Neutrophil (primary cell): ENCODE results near the gene TTC19.

Experiments used
- H3K27ac ChIP-seq: fragments of 200-600 bp; sonication (generic); 2 replicates; pipeline ENCODE4 v1.5.1; 2016; ENCODE audit warnings: mild to moderate bottlenecking, moderate library complexity
- H3K27me3 ChIP-seq: fragments of 200-600 bp; sonication (generic); 2 replicates; pipeline ENCODE4 v1.6.0; 2016; ENCODE audit warnings: mild to moderate bottlenecking
- H3K36me3 ChIP-seq: fragments of 200-600 bp; sonication (generic); 2 replicates; pipeline ENCODE4 v1.5.1; 2017
- H3K4me1 ChIP-seq, 2 experiments: fragments of 200-600 bp in 1 of 2; sonication (generic) in 1 of 2; 1 replicate in 1 of 2; 2 replicates in 1 of 2; pipeline versions ENCODE4 v1.5.1 to v1.6.1; 2013 to 2016; ENCODE audit warnings: low read depth in 1 of 2, low read length in 1 of 2, mild to moderate bottlenecking in 1 of 2, moderate library complexity in 1 of 2; ENCODE audit not compliant: control insufficient read depth in 1 of 2, insufficient read depth in 1 of 2
- H3K4me3 ChIP-seq, 2 experiments: fragments of 200-600 bp in 1 of 2; sonication (generic) in 1 of 2; 1 replicate in 1 of 2; 2 replicates in 1 of 2; pipeline ENCODE4 v1.5.1; 2013 to 2016; ENCODE audit warnings: low read depth in 1 of 2, low read length in 1 of 2, mild to moderate bottlenecking in 1 of 2, moderate library complexity in 1 of 2
- H3K9me3 ChIP-seq: fragments of 200-600 bp; sonication (generic); 2 replicates; pipeline ENCODE4 v1.5.1; 2016
- CTCF ChIP-seq: fragments of 200-600 bp; sonication (generic); IDR thresholded peaks from 2 replicates; pipeline ENCODE4 v1.5.1; 2016; ENCODE audit warnings: antibody characterized with exemption

Gene TTC19

GRCh38 chr17:15955793-15956541 lies 43.7 kb upstream of the TTC19 start:
- H3K9me3 ChIP-seq, result no peaks in the 10 kb centered on the region
- no peak overlapping the region for H3K27ac ChIP-seq
- H3K36me3 ChIP-seq, result no peaks in the 10 kb centered on the region
- no peak overlapping the region for H3K4me3 ChIP-seq
- peaks cover 5% of the 10 kb centered on the region in 2 experiments for H3K4me1 ChIP-seq
- no peaks in the 10 kb centered on the region for H3K27me3 ChIP-seq
- TF ChIP-seq CTCF, result no peak

- H3K27ac ChIP-seq, result no peak overlapping the region
- H3K4me1 ChIP-seq, result peaks cover 5% of the 10 kb centered on the region in 2 experiments
- H3K9me3 ChIP-seq, result no peaks in the 10 kb centered on the region
- H3K4me3 ChIP-seq, result no peak overlapping the region
- H3K27me3 ChIP-seq, result no peaks in the 10 kb centered on the region
- TF ChIP-seq CTCF, result no peak
- H3K36me3 ChIP-seq, result no peaks in the 10 kb centered on the region
These were observed 42.4 kb upstream of the TTC19 start for GRCh38 chr17:15957206-15957605.

GRCh38 chr17:15957608-15958307 lies 41.9 kb upstream of the TTC19 start:
- no peak overlapping the region for H3K27ac ChIP-seq

GRCh38 chr17:15958484-15958854 lies 41.2 kb upstream of the TTC19 start:
- peaks cover 5% of the 10 kb centered on the region in 2 experiments for H3K4me1 ChIP-seq
- H3K27ac ChIP-seq, result no peak overlapping the region
- no peak overlapping the region for H3K4me3 ChIP-seq

More at GRCh38 chr17:15957608-15958307, 41.9 kb upstream of the TTC19 start:
- Histone ChIP-seq H3K27me3 (no peaks in the 10 kb centered on the region), H3K4me3 (no peak overlapping the region), H3K36me3 (no peaks in the 10 kb centered on the region), H3K9me3 (no peaks in the 10 kb centered on the region), H3K4me1 (peaks cover 5% of the 10 kb centered on the region in 2 experiments)
- no peak for TF ChIP-seq CTCF

GRCh38 chr17:15963670-15964110 lies 35.9 kb upstream of the TTC19 start:
- no peaks in the 10 kb centered on the region for H3K27me3 ChIP-seq
- H3K27ac ChIP-seq, result no peak overlapping the region
- no peak for TF ChIP-seq CTCF
- H3K36me3 ChIP-seq, result no peaks in the 10 kb centered on the region
- peaks cover 22 to 24% of the 10 kb centered on the region in 2 experiments for H3K4me1 ChIP-seq
- no peaks in the 10 kb centered on the region for H3K9me3 ChIP-seq
- H3K4me3 ChIP-seq, result no peak overlapping the region

More at GRCh38 chr17:15958484-15958854, 41.2 kb upstream of the TTC19 start:
- no peak for TF ChIP-seq CTCF
- H3K27me3 ChIP-seq, result no peaks in the 10 kb centered on the region
- H3K9me3 ChIP-seq, result no peaks in the 10 kb centered on the region
- no peaks in the 10 kb centered on the region for H3K36me3 ChIP-seq
